Fibroblast of skin of left biceps (primary cell): ENCODE data around the gene THUMPD1.
"Not testable (repeated sequence)": the region's sequence is repeated elsewhere in the genome, so short reads cannot be mapped to it uniquely, and the experiment has no call there.

Experiments used
- DNase-seq, 2 experiments: peaks; one replicate each; pipeline ENCODE4 v3.0.0-alpha.2; 2013; ENCODE audit warnings: low read depth in 2 of 2

The THUMPD1 gene

DNA sequence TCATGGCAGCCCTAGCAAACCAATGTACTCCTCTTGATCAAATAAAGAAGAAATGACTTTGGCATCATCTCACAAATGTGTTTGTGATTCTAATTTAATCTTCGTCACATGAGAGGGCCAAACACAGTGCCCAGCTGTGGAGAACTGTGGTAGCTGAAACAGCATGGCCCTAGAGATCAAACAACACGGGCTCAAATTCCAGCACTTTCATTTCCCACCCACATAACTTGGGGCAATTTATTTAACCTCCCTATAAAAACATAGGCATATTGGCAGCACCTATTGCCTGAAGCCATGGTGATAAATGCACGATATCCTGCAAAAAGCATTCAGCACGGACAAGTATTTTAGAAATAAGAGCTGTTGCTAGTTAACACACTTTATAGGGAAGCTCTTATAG is 46.6 kb downstream of the THUMPD1 start:
- DNase-seq = no peak

- DNase-seq = not testable (repeated sequence)
Observed at GRCh38 chr16:20694096-20694495, 47.5 kb downstream of the THUMPD1 start.

- no peak for DNase-seq
Observed at GRCh38 chr16:20689668-20690067, 52.0 kb downstream of the THUMPD1 start.

- DNase-seq = no peak
Observed at GRCh38 chr16:20683812-20684211, 57.8 kb downstream of the THUMPD1 start.
